OCI-LY7 (cell line): ENCODE data around the gene SOBP. TPM values are rescaled to one million over a fixed set of nuclear protein-coding genes. Genes with fewer than 3 reads are reported as not detected.

ENCODE experiments used
- BruUV-seq: library from RNA; stranded (reverse); fragments of 400-500 nt; replicated peaks from 2 replicates; lab custom pipeline; 2021; lab: Mats Ljungman, UMichigan
- CTCF ChIA-PET: fragments of 300-600 bp; sonication (Branson Sonifier 250); formaldehyde crosslinking; loops from one replicate; lab custom pipeline; 2022; ENCODE audit warnings: antibody characterized with exemption; ENCODE audit not compliant: unreplicated experiment; lab: Charles Lee
- POLR2A ChIA-PET: fragments of 300-600 bp; sonication (Branson Sonifier 250); formaldehyde crosslinking; loops from one replicate; lab custom pipeline; 2022; ENCODE audit warnings: antibody characterized with exemption; lab: Charles Lee
- DNase-seq: peaks from one replicate; pipeline ENCODE4 v3.0.0-alpha.2; 2015; ENCODE audit warnings: low spot score
- H2AFZ ChIP-seq: fragments of 200-600 bp; sonication (generic), shearing (Covaris generic); 2 replicates; pipeline ENCODE4 v1.6.1; 2014; ENCODE audit warnings: mild to moderate bottlenecking, antibody characterized with exemption, low read length, moderate library complexity
- H3K27ac ChIP-seq: fragments of 200-600 bp; sonication (generic); 2 replicates; pipeline ENCODE4 v1.5.1; 2014; ENCODE audit warnings: mixed run types, low read depth, mild to moderate bottlenecking, moderate library complexity, low read length, inconsistent platforms; ENCODE audit not compliant: poor library complexity, severe bottlenecking
- H3K36me3 ChIP-seq: fragments of 200-600 bp; sonication (generic); 2 replicates; pipeline ENCODE4 v1.6.1; 2014; ENCODE audit warnings: mild to moderate bottlenecking, antibody characterized with exemption, low read length, moderate library complexity, mixed read lengths; ENCODE audit not compliant: insufficient read depth
- H3K4me1 ChIP-seq: fragments of 200-600 bp; sonication (generic); 2 replicates; pipeline ENCODE4 v1.5.1; 2014; ENCODE audit warnings: mild to moderate bottlenecking, low read length; ENCODE audit not compliant: insufficient read depth, poor library complexity, severe bottlenecking
- H3K4me2 ChIP-seq: fragments of 200-600 bp; sonication (generic); 2 replicates; pipeline ENCODE4 v1.6.1; 2014; ENCODE audit warnings: mild to moderate bottlenecking, low read length
- H3K4me3 ChIP-seq: fragments of 200-600 bp; sonication (generic); 2 replicates; pipeline ENCODE4 v1.5.1; 2014; ENCODE audit warnings: mild to moderate bottlenecking, low read depth, low read length; ENCODE audit not compliant: poor library complexity, severe bottlenecking
- H3K79me2 ChIP-seq: fragments of 200-600 bp; sonication (generic); 2 replicates; pipeline ENCODE4 v1.6.1; 2016; ENCODE audit warnings: low read depth, mild to moderate bottlenecking, low read length, moderate library complexity, mixed read lengths; ENCODE audit not compliant: insufficient read depth
- H3K9me2 ChIP-seq: fragments of 200-600 bp; sonication (generic); 2 replicates; pipeline ENCODE4 v1.6.1; 2016; ENCODE audit warnings: mild to moderate bottlenecking, low read length, mixed read lengths; ENCODE audit not compliant: insufficient read depth
- H3K9me3 ChIP-seq: fragments of 200-600 bp; sonication (generic); 2 replicates; pipeline ENCODE4 v1.6.1; 2014; ENCODE audit warnings: mild to moderate bottlenecking, mixed run types, low read length, mixed read lengths
- H4K20me1 ChIP-seq: fragments of 200-600 bp; sonication (generic); 2 replicates; pipeline ENCODE4 v1.6.1; 2014; ENCODE audit warnings: mild to moderate bottlenecking, antibody characterized with exemption, low read length, moderate library complexity, mixed read lengths; ENCODE audit not compliant: insufficient read depth
- CTCF ChIP-seq: fragments of 200-600 bp; sonication (generic); conservative IDR thresholded peaks from 2 replicates; pipeline ENCODE4 v1.5.1; 2014; ENCODE audit warnings: mild to moderate bottlenecking, antibody characterized with exemption, low read length, moderate library complexity, mixed read lengths
- EZH2phosphoT487 ChIP-seq: fragments of 200-600 bp; sonication (generic); IDR thresholded peaks from 2 replicates; pipeline ENCODE4 v1.6.1; 2018; ENCODE audit warnings: low read depth, borderline replicate concordance, mild to moderate bottlenecking, mixed run types, antibody characterized with exemption, low read length, moderate library complexity, mixed read lengths
- intact Hi-C: fragments of 100-400 bp; cut with micrococcal nuclease; formaldehyde crosslinking; loops from one replicate; pipeline ENCODE4 v1.10.0; 2022; ENCODE audit not compliant: unreplicated experiment
- total RNA-seq, 2 experiments: library from RNA; depleted of rRNA in 1 of 2; stranded (reverse); fragments of >200 nt in 1 of 2; shearing (Covaris generic) in 1 of 2; gene quantifications; 2 replicates each; pipeline ENCODE4 v1.2.3, GENCODE V29; 2014 to 2022

Gene SOBP
- total RNA-seq, 2 experiments from 2014 or later: 21.5 to 29.4 TPM

DNA sequence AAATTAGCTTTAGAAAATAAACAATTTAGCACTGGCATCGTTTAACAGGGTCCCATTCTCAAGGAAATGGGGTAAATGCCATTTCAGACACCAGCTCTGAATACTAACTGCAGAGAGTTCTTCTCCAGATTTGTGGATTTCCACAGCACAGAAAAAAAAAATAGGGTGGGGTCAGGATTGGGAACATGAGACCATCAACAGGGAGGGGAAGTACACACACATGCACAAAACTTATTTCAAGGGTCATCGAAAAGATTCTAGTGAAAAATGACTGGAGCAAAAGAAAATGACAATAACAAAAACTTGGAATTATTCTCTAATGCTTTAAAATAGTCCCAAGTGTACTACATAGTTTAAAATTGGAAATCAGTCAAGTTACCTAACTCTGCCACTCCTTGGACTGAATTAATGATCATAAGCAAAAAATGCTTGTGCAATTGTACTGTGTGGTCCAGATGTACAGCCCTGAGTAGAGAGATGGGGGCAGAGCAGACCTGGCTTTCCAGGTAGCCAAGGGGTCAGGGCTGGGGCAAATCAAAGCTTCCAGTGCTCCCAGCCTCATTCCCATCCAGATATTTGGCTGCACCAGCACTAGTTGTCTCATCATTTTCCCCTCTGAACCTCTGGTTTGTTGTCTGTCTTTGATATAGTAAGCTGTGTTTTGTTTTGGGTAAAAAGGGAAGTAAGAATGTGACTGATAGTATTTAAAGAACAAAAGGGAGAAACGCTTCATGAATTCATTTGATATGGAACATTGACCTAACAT lies 152.4 kb downstream of the SOBP start:
- H2AFZ ChIP-seq: no peak overlapping the region
- peaks cover 33% of the 10 kb centered on the region for H3K36me3 ChIP-seq
- peaks cover 70% of the 10 kb centered on the region for H3K4me1 ChIP-seq
- CTCF ChIA-PET: interaction anchor here (1.2 to 1.8 kb wide), 4 partner anchors 13 to 324 kb away, joined by 3 to 4 read pairs (median 4); no protein-coding TSS in a partner anchor
- TF ChIP-seq CTCF: no peak
- no peak for TF ChIP-seq EZH2phosphoT487
- H3K27ac ChIP-seq: peak overlapping the region; percentile 92
- intact Hi-C loops: loop anchor here (1.0 to 5.0 kb wide), 2 partner anchors 24 to 105 kb away; no protein-coding TSS in a partner anchor
- POLR2A ChIA-PET: interaction anchor here (0.6 to 10.0 kb wide), 16 partner anchors 13 to 1821 kb away, joined by 3 to 89 read pairs (median 6); partner anchors contain the start of genes PDSS2 and SOBP
- H3K79me2 ChIP-seq: peaks cover 9% of the 10 kb centered on the region; the same call in 1 of the 2 replicates
- peak overlapping the region; percentile 81 for H3K4me2 ChIP-seq
- no peaks in the 10 kb centered on the region for H3K9me2 ChIP-seq
- BruUV-seq: TSS peak; percentile 38
- H3K9me3 ChIP-seq: no peaks in the 10 kb centered on the region
- no peaks in the 10 kb centered on the region for H4K20me1 ChIP-seq
- peak; percentile 76 for DNase-seq
- peak overlapping the region; percentile 50 for H3K4me3 ChIP-seq

GRCh38 chr6:107642861-107643328 lies 153.0 kb downstream of the SOBP start:
- CTCF ChIA-PET: interaction anchor here (1.2 to 1.3 kb wide), 3 partner anchors 14 to 325 kb away, joined by 3 to 4 read pairs (median 3); no protein-coding TSS in a partner anchor
- TF ChIP-seq CTCF (no peak), EZH2phosphoT487 (no peak)
- Histone ChIP-seq H3K4me1 (peaks cover 71% of the 10 kb centered on the region), H3K9me3 (no peaks in the 10 kb centered on the region), H3K4me3 (peak overlapping the region; percentile 50), H3K36me3 (peaks cover 27% of the 10 kb centered on the region), H3K27ac (peak overlapping the region; percentile 92), H4K20me1 (no peaks in the 10 kb centered on the region), H3K79me2 (peaks cover 9% of the 10 kb centered on the region; the same call in 1 of the 2 replicates), H3K4me2 (peak overlapping the region; percentile 81), H3K9me2 (no peaks in the 10 kb centered on the region), H2AFZ (no peak overlapping the region)
- intact Hi-C loops: loop anchor here (1.0 to 5.0 kb wide), 2 partner anchors 25 to 106 kb away; no protein-coding TSS in a partner anchor
- no peak for DNase-seq
- no TSS peak for BruUV-seq
- POLR2A ChIA-PET: interaction anchor here (0.6 to 10.0 kb wide), 16 partner anchors 12 to 1821 kb away, joined by 3 to 89 read pairs (median 5); partner anchors contain the start of genes PDSS2 and SOBP
